Subcutaneous abdominal adipose tissue (tissue), 5 donors: Measurements from ENCODE around the gene OTOF.
"Not testable (repeated sequence)": the region's sequence is repeated elsewhere in the genome, so short reads cannot be mapped to it uniquely, and the experiment has no call there.

Experiments used
- H3K27ac ChIP-seq: one replicate; pipeline ENCODE4 v1.7.0; 2013; ENCODE audit warnings: low read depth, mild to moderate bottlenecking, inconsistent platforms, low read length, moderate library complexity
- H3K27me3 ChIP-seq, 5 donors: one replicate each; pipeline ENCODE4 v1.7.0; 2013; ENCODE audit warnings: low read length in 5 of 5, inconsistent platforms in 1 of 5; ENCODE audit not compliant: control insufficient read depth in 5 of 5, insufficient read depth in 4 of 5
- H3K36me3 ChIP-seq, 5 donors: one replicate each; pipeline ENCODE4 v1.7.0; 2013; ENCODE audit warnings: low read length in 5 of 5; ENCODE audit not compliant: control insufficient read depth in 5 of 5, insufficient read depth in 5 of 5
- H3K4me1 ChIP-seq, 5 donors: one replicate each; pipeline ENCODE4 v1.7.0; 2013; ENCODE audit warnings: low read length in 5 of 5, mild to moderate bottlenecking in 3 of 5, moderate library complexity in 1 of 5; ENCODE audit not compliant: control insufficient read depth in 5 of 5, insufficient read depth in 5 of 5
- H3K4me3 ChIP-seq, 5 donors: one replicate each; pipeline ENCODE4 v1.7.0; 2013; ENCODE audit warnings: low read length in 5 of 5, low read depth in 1 of 5
- H3K9ac ChIP-seq, 5 donors: one replicate each; pipeline ENCODE4 v1.7.0; 2013; ENCODE audit warnings: low read length in 5 of 5, mild to moderate bottlenecking in 4 of 5, moderate library complexity in 3 of 5
- H3K9me3 ChIP-seq, 5 donors: one replicate each; pipeline ENCODE4 v1.7.0; 2013; ENCODE audit warnings: low read length in 5 of 5; ENCODE audit not compliant: control insufficient read depth in 5 of 5
- donor health status: healthy.
- donor health status: healthy.
- donor health status: healthy.
- donor health status: healthy.
- donor health status: healthy.

Gene OTOF

GRCh38 chr2:26469092-26469710 is 8.7 kb downstream of the OTOF start:
- Histone ChIP-seq H3K9me3 (peaks cover 5 to 18% (median 11%) of the 10 kb centered on the region in 5 donors), H3K4me3 (peak overlapping the region in 1 of 5 donors; percentile 3), H3K9ac (no peak overlapping the region), H3K27ac (no peak overlapping the region), H3K36me3 (peaks cover 0 to 4% (median 0%) of the 10 kb centered on the region in 5 donors), H3K27me3 (no peaks in the 10 kb centered on the region), H3K4me1 (peaks cover 0 to 4% (median 0%) of the 10 kb centered on the region in 5 donors)

- not testable (repeated sequence) for H3K27ac ChIP-seq, H3K36me3 ChIP-seq, H3K27me3 ChIP-seq, H3K9ac ChIP-seq, H3K4me1 ChIP-seq, H3K4me3 ChIP-seq
- peaks cover 5 to 18% (median 11%) of the 10 kb centered on the region in 5 donors for H3K9me3 ChIP-seq
These were observed 9.4 kb downstream of the OTOF start for GRCh38 chr2:26468544-26468943.

- H3K9me3 ChIP-seq, result peaks cover 5 to 14% (median 11%) of the 10 kb centered on the region in 5 donors
These were observed 11.1 kb downstream of the OTOF start for GRCh38 chr2:26466662-26467310.

GRCh38 chr2:26465981-26466471 is 11.9 kb downstream of the OTOF start:
- H3K27me3 ChIP-seq, result no peaks in the 10 kb centered on the region
- peaks cover 0 to 18% (median 12%) of the 10 kb centered on the region in 5 donors for H3K4me1 ChIP-seq
- H3K27ac ChIP-seq, result no peak overlapping the region

More at GRCh38 chr2:26466662-26467310, 11.1 kb downstream of the OTOF start:
- H3K9ac ChIP-seq, result no peak overlapping the region
- peaks cover 0 to 18% (median 12%) of the 10 kb centered on the region in 5 donors for H3K4me1 ChIP-seq
- H3K4me3 ChIP-seq, result no peak overlapping the region
- H3K27ac ChIP-seq, result no peak overlapping the region
- H3K27me3 ChIP-seq, result no peaks in the 10 kb centered on the region
- peaks cover 0 to under 1% (median 0%) of the 10 kb centered on the region in 5 donors for H3K36me3 ChIP-seq

GRCh38 chr2:26465266-26465925 is 12.5 kb downstream of the OTOF start:
- Histone ChIP-seq H3K27me3 (no peaks in the 10 kb centered on the region), H3K4me1 (peaks cover 0 to 18% (median 12%) of the 10 kb centered on the region in 5 donors), H3K9ac (no peak overlapping the region), H3K36me3 (no peaks in the 10 kb centered on the region), H3K4me3 (no peak overlapping the region), H3K27ac (no peak overlapping the region), H3K9me3 (peaks cover 5 to 12% (median 9%) of the 10 kb centered on the region in 5 donors)

More at GRCh38 chr2:26465981-26466471, 11.9 kb downstream of the OTOF start:
- no peak overlapping the region for H3K4me3 ChIP-seq
- H3K9me3 ChIP-seq, result peaks cover 5 to 12% (median 9%) of the 10 kb centered on the region in 5 donors
- H3K9ac ChIP-seq, result no peak overlapping the region
- H3K36me3 ChIP-seq, result no peaks in the 10 kb centered on the region

- Histone ChIP-seq H3K27me3 (peaks cover 0 to 2% (median 0%) of the 10 kb centered on the region in 5 donors), H3K4me3 (no peak overlapping the region), H3K27ac (no peak overlapping the region), H3K9ac (no peak overlapping the region), H3K36me3 (no peaks in the 10 kb centered on the region), H3K9me3 (peaks cover 5 to 6% (median 6%) of the 10 kb centered on the region in 5 donors), H3K4me1 (peaks cover 0 to 18% (median 12%) of the 10 kb centered on the region in 5 donors)
These were observed 13.3 kb downstream of the OTOF start for GRCh38 chr2:26464390-26465265.

- Histone ChIP-seq H3K27ac (no peak overlapping the region), H3K36me3 (no peaks in the 10 kb centered on the region), H3K4me1 (peaks cover 0 to 18% (median 12%) of the 10 kb centered on the region in 5 donors)
These were observed 14.4 kb downstream of the OTOF start for GRCh38 chr2:26463244-26464192.

GRCh38 chr2:26462511-26463243 is 15.2 kb downstream of the OTOF start:
- H3K27me3 ChIP-seq, result peaks cover 0 to 2% (median 0%) of the 10 kb centered on the region in 5 donors
- H3K27ac ChIP-seq, result no peak overlapping the region
- H3K4me3 ChIP-seq, result no peak overlapping the region
- peaks cover 0 to 19% (median 16%) of the 10 kb centered on the region in 5 donors for H3K4me1 ChIP-seq
- no peaks in the 10 kb centered on the region for H3K9me3 ChIP-seq
- H3K36me3 ChIP-seq, result no peaks in the 10 kb centered on the region
- H3K9ac ChIP-seq, result no peak overlapping the region

More at GRCh38 chr2:26463244-26464192, 14.4 kb downstream of the OTOF start:
- Histone ChIP-seq H3K9me3 (no peaks in the 10 kb centered on the region), H3K9ac (no peak overlapping the region), H3K4me3 (no peak overlapping the region), H3K27me3 (peaks cover 0 to 2% (median 0%) of the 10 kb centered on the region in 5 donors)
